Measurements from ENCODE around the gene CABCOCO1.

- TF ChIP-seq HDGF (IDR thresholded peaks at IDR 0.05) = no peak
- no peak for TF ChIP-seq FOXK2 (conservative IDR thresholded peaks at IDR 0.05 in 1 of 2, IDR thresholded peaks at IDR 0.05 in 1 of 2; ENCODE audit: low read depth in 2 of 2)
- no peak for TF ChIP-seq MAX (CRISPR knock-in tag; IDR thresholded peaks at IDR 0.05)
- no peak for TF ChIP-seq POLR2AphosphoS2 (IDR thresholded peaks at IDR 0.05; ENCODE audit: low read length)
- TF ChIP-seq ZKSCAN3 (CRISPR knock-in tag; IDR thresholded peaks at IDR 0.05) = no peak
Measured at GRCh38 chr10:61653699-61654098, 9.0 kb upstream of the CABCOCO1 start.

Data from K562 (cell line).